GM19438 (cell line): Measurements from ENCODE around the gene RBBP8.

ENCODE experiments used
- ATAC-seq: cut with Tn5 transposase; IDR thresholded peaks from one replicate; pipeline ENCODE4 v1.9.1; 2021; ENCODE audit warnings: low read depth; ENCODE audit not compliant: unreplicated experiment

RBBP8 gene

GRCh38 chr18:23058746-23059415 is 125.8 kb downstream of the RBBP8 start:
- no peak for ATAC-seq

- ATAC-seq, result no peak
Observed at GRCh38 chr18:23059541-23060465, 126.7 kb downstream of the RBBP8 start.

- no peak for ATAC-seq
Observed at GRCh38 chr18:23062011-23062410, 128.9 kb downstream of the RBBP8 start.

- ATAC-seq, result no peak
Observed at GRCh38 chr18:23063502-23063901, 130.4 kb downstream of the RBBP8 start.

GRCh38 chr18:23065234-23065806 is 132.2 kb downstream of the RBBP8 start:
- ATAC-seq, result no peak

- no peak for ATAC-seq
Observed at GRCh38 chr18:23066060-23066459, 132.9 kb downstream of the RBBP8 start.

GRCh38 chr18:23066504-23067039 is 133.4 kb downstream of the RBBP8 start:
- no peak for ATAC-seq

- ATAC-seq, result no peak
Observed at GRCh38 chr18:23067236-23067635, 134.1 kb downstream of the RBBP8 start.

GRCh38 chr18:23068011-23068410 is 134.9 kb downstream of the RBBP8 start:
- ATAC-seq, result no peak

- ATAC-seq, result no peak
Observed at GRCh38 chr18:23068570-23069310, 135.6 kb downstream of the RBBP8 start.

- no peak for ATAC-seq
Observed at GRCh38 chr18:23069481-23069880, 136.4 kb downstream of the RBBP8 start.

- no peak for ATAC-seq
Observed at GRCh38 chr18:23069898-23070297, 136.8 kb downstream of the RBBP8 start.

GRCh38 chr18:23071285-23071684 is 138.2 kb downstream of the RBBP8 start:
- peak; percentile 98 for ATAC-seq

- ATAC-seq, result no peak
Observed at GRCh38 chr18:23072079-23072478, 139.0 kb downstream of the RBBP8 start.

GRCh38 chr18:23073996-23074606 is 141.0 kb downstream of the RBBP8 start:
- ATAC-seq, result no peak
